Endodermal cell (in vitro differentiated cells): ENCODE results near the gene ANKRD22. TPM values are rescaled to one million over a fixed set of nuclear protein-coding genes. Genes with fewer than 3 reads are reported as not detected.

ENCODE experiments used
- DNase-seq: peaks from one replicate; pipeline ENCODE4 v3.0.0-alpha.2; 2017
- H3K27ac ChIP-seq: 2 replicates; pipeline ENCODE4 v1.5.1; 2013; ENCODE audit warnings: mild to moderate bottlenecking, low read depth, low read length, moderate library complexity
- H3K27me3 ChIP-seq: 2 replicates; pipeline ENCODE4 v1.6.1; 2013; ENCODE audit warnings: mild to moderate bottlenecking, low read length, moderate library complexity; ENCODE audit not compliant: insufficient read depth, control insufficient read depth, poor library complexity, severe bottlenecking
- H3K36me3 ChIP-seq: 2 replicates; pipeline ENCODE4 v1.7.0; 2013; ENCODE audit warnings: mild to moderate bottlenecking, low read length, moderate library complexity; ENCODE audit not compliant: control insufficient read depth, insufficient read depth
- H3K4me1 ChIP-seq: one replicate; pipeline ENCODE4 v1.7.0; 2013; ENCODE audit warnings: low read length; ENCODE audit not compliant: control insufficient read depth, insufficient read depth
- H3K4me3 ChIP-seq: 2 replicates; pipeline ENCODE4 v1.5.1; 2013; ENCODE audit warnings: mild to moderate bottlenecking, low read length, moderate library complexity
- H3K9ac ChIP-seq: 2 replicates; pipeline ENCODE4 v1.6.1; 2013; ENCODE audit warnings: mild to moderate bottlenecking, low read length, moderate library complexity; ENCODE audit not compliant: poor library complexity, severe bottlenecking; ENCODE audit errors: extremely low read depth
- H3K9me3 ChIP-seq: 2 replicates; pipeline ENCODE4 v1.6.1; 2013; ENCODE audit warnings: mild to moderate bottlenecking, low read length, moderate library complexity; ENCODE audit not compliant: control insufficient read depth
- H3K27ac Mint-ChIP-seq: 2 replicates; pipeline ENCODE4 v1.8.0; 2020; ENCODE audit warnings: mixed read lengths
- H3K27me3 Mint-ChIP-seq: 2 replicates; pipeline ENCODE4 v1.8.0; 2021; ENCODE audit warnings: mild to moderate bottlenecking, mixed read lengths; ENCODE audit not compliant: insufficient read depth
- H3K36me3 Mint-ChIP-seq: 2 replicates; pipeline ENCODE4 v1.8.0; 2020; ENCODE audit warnings: low read depth, mixed read lengths
- H3K4me1 Mint-ChIP-seq: 2 replicates; pipeline ENCODE4 v1.8.0; 2020; ENCODE audit warnings: mixed read lengths
- H3K4me3 Mint-ChIP-seq: 2 replicates; pipeline ENCODE4 v1.8.0; 2020; ENCODE audit warnings: mild to moderate bottlenecking, moderate library complexity, mixed read lengths
- H3K9me3 Mint-ChIP-seq: 2 replicates; pipeline ENCODE4 v1.8.0; 2020; ENCODE audit warnings: mild to moderate bottlenecking, mixed read lengths
- CTCF ChIP-seq: fragments of 200-600 bp; sonication (generic); conservative IDR thresholded peaks from 2 replicates; pipeline ENCODE4 v1.5.0; 2021; ENCODE audit warnings: antibody characterized with exemption, mild to moderate bottlenecking
- WGBS, 2 experiments: methylation state at CpG; one replicate each; pipeline versions ENCODE4 v1.1.5 to v1.1.7; 2013; ENCODE audit warnings: missing lambda C conversion rate in 2 of 2, mixed read lengths in 1 of 2; ENCODE audit not compliant: insufficient coverage in 1 of 2, insufficient read length in 1 of 2; 5-methylcytosine and 5-hydroxymethylcytosine counted together
- total RNA-seq, 2 donors: library from RNA; stranded (reverse); fragmentation: NEBNext Ultra II Directional in 1 of 2; extraction: Animal tissue kit (Norgen Biotek cat#: 25700) in 1 of 2; gene quantifications; 2 replicates in 1 of 2; 3 replicates in 1 of 2; pipeline ENCODE4 v1.2.1, GENCODE V29; 2021

Gene ANKRD22
- total RNA-seq, 2 donors from 2014 or later: not detected

DNA sequence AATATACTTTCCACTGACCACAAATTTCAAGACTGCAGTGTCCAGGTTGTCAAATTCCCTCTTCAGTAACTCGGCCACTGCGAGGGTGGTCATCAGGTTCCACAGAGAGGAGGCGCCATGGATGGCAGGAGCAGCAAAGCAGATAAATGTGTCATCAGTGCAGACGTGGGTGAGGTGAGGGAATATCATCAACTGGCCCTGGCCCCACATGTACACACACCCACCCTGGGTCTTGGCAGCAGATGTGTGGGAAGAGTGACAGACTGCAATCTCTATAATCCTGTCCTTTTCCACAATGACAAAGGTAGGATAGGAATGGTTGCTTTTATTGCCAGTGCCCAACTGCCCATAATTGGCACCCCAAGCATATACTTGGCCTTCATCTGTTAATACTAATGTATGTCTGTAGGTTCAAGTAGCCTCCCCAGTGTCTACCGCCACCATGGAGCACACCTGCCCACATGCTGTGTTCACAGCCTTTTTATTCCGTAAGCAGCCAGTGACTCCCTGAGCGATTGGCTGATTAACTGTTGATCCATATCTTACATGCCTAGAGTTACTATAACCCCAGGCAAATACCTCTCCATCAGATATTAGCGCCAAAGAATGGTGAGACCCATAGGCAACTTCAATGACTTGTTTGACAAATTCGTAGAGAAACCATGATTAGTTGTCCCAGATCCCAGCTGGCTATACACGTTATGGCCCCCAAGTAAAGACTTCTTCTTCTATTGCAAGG lies 65.4 kb downstream of the ANKRD22 start:
- no peaks in the 10 kb centered on the region for H3K4me1 Mint-ChIP-seq
- Histone ChIP-seq H3K36me3 (no peaks in the 10 kb centered on the region), H3K9me3 (no peaks in the 10 kb centered on the region), H3K27ac (no peak overlapping the region), H3K27me3 (no peaks in the 10 kb centered on the region), H3K4me3 (no peak overlapping the region), H3K4me1 (no peaks in the 10 kb centered on the region), H3K9ac (no peak overlapping the region)
- H3K9me3 Mint-ChIP-seq: no peaks in the 10 kb centered on the region
- no peak overlapping the region for H3K27ac Mint-ChIP-seq
- 93 to 94% methylated on average over 6 to 10 of the region's 10 CpGs for WGBS, 2 experiments
- H3K27me3 Mint-ChIP-seq: no peaks in the 10 kb centered on the region
- no peaks in the 10 kb centered on the region for H3K36me3 Mint-ChIP-seq
- no peak for DNase-seq
- TF ChIP-seq CTCF: no peak
- no peak overlapping the region for H3K4me3 Mint-ChIP-seq

- no peaks in the 10 kb centered on the region for H3K36me3 Mint-ChIP-seq
- no peaks in the 10 kb centered on the region for H3K27me3 Mint-ChIP-seq
- H3K4me3 Mint-ChIP-seq: no peak overlapping the region
- Histone ChIP-seq H3K27ac (no peak overlapping the region), H3K9ac (no peak overlapping the region), H3K9me3 (no peaks in the 10 kb centered on the region), H3K4me3 (no peak overlapping the region), H3K27me3 (no peaks in the 10 kb centered on the region), H3K36me3 (no peaks in the 10 kb centered on the region), H3K4me1 (no peaks in the 10 kb centered on the region)
- no peak for TF ChIP-seq CTCF
- H3K9me3 Mint-ChIP-seq: no peaks in the 10 kb centered on the region
- DNase-seq: no peak
- H3K4me1 Mint-ChIP-seq: no peaks in the 10 kb centered on the region
- no peak overlapping the region for H3K27ac Mint-ChIP-seq
- WGBS, 2 experiments: 65 to 100% methylated on average over 1 to 2 of the region's 3 CpGs
Measured at GRCh38 chr10:88783724-88784123, 67.9 kb downstream of the ANKRD22 start.

GRCh38 chr10:88782222-88782621 lies 69.4 kb downstream of the ANKRD22 start:
- Mint-ChIP-seq H3K27ac (no peak overlapping the region), H3K9me3 (no peaks in the 10 kb centered on the region), H3K4me3 (no peak overlapping the region), H3K36me3 (no peaks in the 10 kb centered on the region), H3K4me1 (no peaks in the 10 kb centered on the region), H3K27me3 (no peaks in the 10 kb centered on the region)
- no peak for TF ChIP-seq CTCF
- Histone ChIP-seq H3K4me1 (no peaks in the 10 kb centered on the region), H3K27me3 (no peaks in the 10 kb centered on the region), H3K9me3 (no peaks in the 10 kb centered on the region), H3K4me3 (no peak overlapping the region), H3K27ac (no peak overlapping the region), H3K36me3 (no peaks in the 10 kb centered on the region), H3K9ac (no peak overlapping the region)
- no peak for DNase-seq
- no CpG with 5 or more reads among the region's 3 CpGs for WGBS, 2 experiments
